Mesothelial cell of epicardium (in vitro differentiated cells): ENCODE measurements around the gene MAST1. TPM values are rescaled to one million over a fixed set of nuclear protein-coding genes. Genes with fewer than 3 reads are reported as not detected.
A peak's percentile ranks its signal among the peaks of the same experiment; 100 is the strongest.

ENCODE experiments used
- DNase-seq, 2 experiments: peaks; one replicate each; pipeline ENCODE4 v3.0.0; 2021; ENCODE audit warnings: low spot score in 2 of 2; ENCODE audit not compliant: unreplicated experiment in 2 of 2
- H3K27ac Mint-ChIP-seq: 2 replicates; pipeline ENCODE4 v1.8.0; 2021; ENCODE audit warnings: mixed read lengths
- H3K27me3 Mint-ChIP-seq: 2 replicates; pipeline ENCODE4 v1.8.0; 2021; ENCODE audit warnings: low read depth, mixed read lengths
- H3K36me3 Mint-ChIP-seq: 2 replicates; pipeline ENCODE4 v1.8.0; 2021; ENCODE audit warnings: mixed read lengths
- H3K4me1 Mint-ChIP-seq: 2 replicates; pipeline ENCODE4 v1.8.0; 2021; ENCODE audit warnings: mixed read lengths
- H3K4me3 Mint-ChIP-seq: 2 replicates; pipeline ENCODE4 v1.8.0; 2021; ENCODE audit warnings: mild to moderate bottlenecking, moderate library complexity, mixed read lengths
- H3K9me3 Mint-ChIP-seq: 2 replicates; pipeline ENCODE4 v1.8.0; 2021; ENCODE audit warnings: mixed read lengths
- total RNA-seq: library from RNA; stranded (reverse); gene quantifications from 3 replicates; pipeline ENCODE4 v1.2.1, GENCODE V29; 2021
- TF ChIP-seq, protein P1 (sequence below): fragments of 200-600 bp; sonication (generic); IDR thresholded peaks from one replicate; pipeline ENCODE4 v1.5.0; 2021; ENCODE audit warnings: antibody characterized with exemption; ENCODE audit not compliant: unreplicated experiment

MAST1 gene
- total RNA-seq, 1 donor from 2014 or later = 4.0 TPM

DNA sequence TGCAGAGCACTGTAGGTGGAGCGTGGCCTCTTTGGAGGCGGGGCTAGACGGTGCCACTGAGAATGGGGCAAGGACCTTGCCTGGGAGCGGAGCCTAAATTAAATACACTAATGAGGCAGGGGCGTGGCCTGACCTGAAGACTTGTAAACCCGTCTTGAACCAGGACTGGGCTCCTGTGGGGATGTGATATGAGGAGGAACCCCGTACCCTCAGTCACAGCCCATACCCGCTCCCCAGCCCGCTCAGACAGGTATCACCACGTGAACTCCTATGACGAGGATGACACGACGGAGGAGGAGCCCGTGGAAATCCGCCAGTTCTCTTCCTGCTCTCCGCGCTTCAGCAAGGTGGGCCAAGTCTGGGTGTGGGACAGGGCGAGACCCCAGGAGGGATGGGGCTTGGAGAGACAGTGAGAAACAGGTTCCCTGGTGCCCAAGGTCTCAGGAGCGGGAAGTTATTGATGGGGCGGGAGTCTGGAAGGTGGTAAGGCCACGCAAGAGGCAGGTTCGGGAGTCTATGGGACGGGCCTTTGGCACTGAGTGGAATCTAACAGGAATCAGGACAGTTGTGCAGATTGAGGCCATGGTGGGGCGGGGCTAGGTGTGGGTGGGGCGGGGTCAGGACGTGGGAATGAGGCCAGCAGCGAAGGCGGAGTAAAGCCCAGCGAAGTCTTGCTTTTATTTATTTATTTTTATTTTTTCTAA is 28.3 kb downstream of the MAST1 start:
- H3K4me1 Mint-ChIP-seq = peaks cover 7% of the 10 kb centered on the region
- no peak for DNase-seq
- no peak overlapping the region for H3K27ac Mint-ChIP-seq
- H3K36me3 Mint-ChIP-seq = no peaks in the 10 kb centered on the region
- no peaks in the 10 kb centered on the region for H3K9me3 Mint-ChIP-seq
- peak overlapping the region; percentile 48 for H3K4me3 Mint-ChIP-seq
- peaks cover 7% of the 10 kb centered on the region for H3K27me3 Mint-ChIP-seq
- TF ChIP-seq, protein P1, sequence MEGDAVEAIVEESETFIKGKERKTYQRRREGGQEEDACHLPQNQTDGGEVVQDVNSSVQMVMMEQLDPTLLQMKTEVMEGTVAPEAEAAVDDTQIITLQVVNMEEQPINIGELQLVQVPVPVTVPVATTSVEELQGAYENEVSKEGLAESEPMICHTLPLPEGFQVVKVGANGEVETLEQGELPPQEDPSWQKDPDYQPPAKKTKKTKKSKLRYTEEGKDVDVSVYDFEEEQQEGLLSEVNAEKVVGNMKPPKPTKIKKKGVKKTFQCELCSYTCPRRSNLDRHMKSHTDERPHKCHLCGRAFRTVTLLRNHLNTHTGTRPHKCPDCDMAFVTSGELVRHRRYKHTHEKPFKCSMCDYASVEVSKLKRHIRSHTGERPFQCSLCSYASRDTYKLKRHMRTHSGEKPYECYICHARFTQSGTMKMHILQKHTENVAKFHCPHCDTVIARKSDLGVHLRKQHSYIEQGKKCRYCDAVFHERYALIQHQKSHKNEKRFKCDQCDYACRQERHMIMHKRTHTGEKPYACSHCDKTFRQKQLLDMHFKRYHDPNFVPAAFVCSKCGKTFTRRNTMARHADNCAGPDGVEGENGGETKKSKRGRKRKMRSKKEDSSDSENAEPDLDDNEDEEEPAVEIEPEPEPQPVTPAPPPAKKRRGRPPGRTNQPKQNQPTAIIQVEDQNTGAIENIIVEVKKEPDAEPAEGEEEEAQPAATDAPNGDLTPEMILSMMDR = no peak

DNA sequence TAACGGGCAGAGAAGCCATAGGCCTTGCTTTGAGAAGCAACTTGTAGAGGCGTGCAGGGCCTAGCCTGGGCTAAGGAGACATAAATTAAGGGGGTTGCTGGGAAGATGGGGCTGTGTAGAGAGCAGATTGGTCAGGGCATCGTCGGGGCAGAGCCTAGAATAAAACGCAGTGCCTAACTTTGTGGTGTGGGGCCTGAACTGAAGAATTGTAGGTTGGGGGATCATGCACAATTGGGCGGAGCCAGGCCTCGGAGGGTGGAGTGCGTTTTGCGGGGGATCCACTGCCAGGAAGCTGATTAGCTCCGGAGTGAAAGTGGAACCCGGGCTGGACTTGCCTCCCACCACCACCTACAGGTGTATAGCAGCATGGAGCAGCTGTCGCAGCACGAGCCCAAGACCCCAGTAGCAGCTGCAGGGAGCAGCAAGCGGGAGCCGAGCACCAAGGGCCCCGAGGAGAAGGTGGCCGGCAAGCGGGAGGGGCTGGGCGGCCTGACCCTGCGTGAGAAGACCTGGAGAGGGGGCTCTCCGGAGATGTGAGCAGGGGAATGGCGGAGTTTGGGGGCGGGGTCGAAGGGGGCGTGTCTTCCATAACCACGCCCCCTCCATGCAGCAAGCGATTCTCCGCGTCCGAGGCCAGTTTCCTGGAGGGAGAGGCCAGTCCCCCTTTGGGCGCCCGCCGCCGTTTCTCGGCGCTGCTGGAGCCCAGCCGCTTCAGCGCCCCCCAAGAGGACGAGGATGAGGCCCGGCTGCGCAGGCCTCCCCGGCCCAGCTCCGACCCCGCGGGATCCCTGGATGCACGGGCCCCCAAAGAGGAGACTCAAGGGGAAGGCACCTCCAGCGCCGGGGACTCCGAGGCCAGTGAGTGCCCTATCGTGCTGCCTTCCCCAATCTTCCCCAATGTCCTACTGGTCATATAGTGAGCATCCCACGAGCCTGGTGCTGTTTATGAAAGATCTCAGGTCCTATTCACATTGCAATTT is 29.1 kb downstream of the MAST1 start:
- peaks cover 5% of the 10 kb centered on the region for H3K27me3 Mint-ChIP-seq
- H3K4me1 Mint-ChIP-seq = peaks cover 7% of the 10 kb centered on the region
- H3K4me3 Mint-ChIP-seq = peak overlapping the region; percentile 68
- TF ChIP-seq, protein P1 = no peak
- H3K36me3 Mint-ChIP-seq = peaks cover 7% of the 10 kb centered on the region
- peak; percentile 75 to 89 for DNase-seq
- H3K9me3 Mint-ChIP-seq = peaks cover 5% of the 10 kb centered on the region
- H3K27ac Mint-ChIP-seq = peak overlapping the region; percentile 70

DNA sequence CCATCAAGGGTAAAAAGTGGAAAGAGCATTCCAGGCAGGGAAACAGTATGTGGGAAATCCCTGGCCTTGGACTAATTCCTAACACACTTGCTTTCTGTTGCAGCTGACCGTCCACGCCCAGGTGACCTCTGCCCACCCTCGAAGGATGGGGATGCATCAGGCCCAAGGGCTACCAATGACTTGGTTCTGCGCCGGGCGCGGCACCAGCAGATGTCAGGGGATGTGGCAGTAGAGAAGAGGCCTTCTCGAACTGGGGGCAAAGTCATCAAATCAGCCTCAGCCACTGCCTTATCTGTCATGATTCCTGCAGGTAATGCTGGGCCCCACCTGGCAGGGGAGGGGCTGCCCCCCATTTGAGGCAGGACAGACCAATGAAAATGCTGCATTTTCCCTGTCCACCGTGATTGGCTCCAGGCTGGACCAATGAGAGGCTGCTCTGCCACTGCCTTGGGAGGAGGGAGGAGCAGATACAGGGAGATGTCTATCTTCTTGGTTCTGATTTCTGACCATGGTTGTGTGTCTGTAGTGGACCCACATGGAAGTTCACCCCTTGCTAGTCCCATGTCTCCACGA is 30.3 kb downstream of the MAST1 start:
- Mint-ChIP-seq H3K27ac (no peak overlapping the region), H3K4me3 (peak overlapping the region; percentile 5), H3K9me3 (peaks cover 5% of the 10 kb centered on the region), H3K27me3 (peaks cover under 1% of the 10 kb centered on the region), H3K4me1 (peaks cover 7% of the 10 kb centered on the region), H3K36me3 (peaks cover 15% of the 10 kb centered on the region)
- no peak for DNase-seq
- TF ChIP-seq, protein P1 = no peak

DNA sequence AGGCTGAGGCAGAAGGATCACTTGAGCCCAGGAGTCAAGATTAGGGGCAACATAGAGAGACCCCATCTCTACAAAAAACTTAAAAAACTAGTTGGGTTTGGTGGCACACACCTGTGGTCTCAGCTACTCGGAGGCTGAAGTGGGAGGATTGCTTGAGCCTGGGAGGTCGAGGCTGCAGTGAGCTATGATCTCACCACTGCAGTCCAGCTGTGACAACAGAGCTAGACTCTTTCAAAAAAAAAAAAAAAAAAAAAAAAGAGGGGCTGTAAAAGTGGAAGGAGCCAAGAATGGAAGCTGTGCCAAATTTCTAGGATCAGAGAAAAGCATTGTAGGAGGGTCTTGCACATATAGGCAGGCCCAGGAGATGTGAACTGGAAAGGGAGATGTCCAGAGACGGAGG is 33.4 kb downstream of the MAST1 start:
- H3K27me3 Mint-ChIP-seq = no peaks in the 10 kb centered on the region
- no peak overlapping the region for H3K4me3 Mint-ChIP-seq
- no peak overlapping the region for H3K27ac Mint-ChIP-seq
- peaks cover 4% of the 10 kb centered on the region for H3K4me1 Mint-ChIP-seq
- no peak for DNase-seq
- peaks cover 5% of the 10 kb centered on the region for H3K9me3 Mint-ChIP-seq
- peaks cover 21% of the 10 kb centered on the region for H3K36me3 Mint-ChIP-seq
- TF ChIP-seq, protein P1 = no peak

DNA sequence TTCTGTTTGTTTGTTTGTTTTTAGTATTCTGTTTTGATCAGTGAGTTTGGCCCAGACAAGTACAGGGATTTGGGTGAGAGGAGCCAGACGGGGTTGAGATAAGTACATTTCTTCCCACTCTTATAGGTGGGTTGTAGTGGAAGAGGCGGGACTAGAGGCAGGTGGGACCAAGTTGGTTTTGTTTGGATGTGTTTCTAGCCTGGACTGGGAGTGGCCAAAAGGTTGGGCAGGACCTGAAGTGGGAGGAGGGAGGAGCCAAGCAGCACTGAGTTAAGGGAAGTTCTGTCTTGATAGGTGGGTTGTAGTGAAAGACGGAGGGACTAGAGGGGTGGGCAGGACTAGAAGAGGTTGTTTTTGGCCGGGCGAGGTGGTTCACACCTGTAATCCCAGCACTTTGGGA is 33.9 kb downstream of the MAST1 start:
- H3K27ac Mint-ChIP-seq = no peak overlapping the region
- peaks cover 21% of the 10 kb centered on the region for H3K36me3 Mint-ChIP-seq

More for the DNA sequence above, 33.9 kb downstream of the MAST1 start:
- Mint-ChIP-seq H3K9me3 (peaks cover 5% of the 10 kb centered on the region), H3K4me3 (no peak overlapping the region), H3K27me3 (no peaks in the 10 kb centered on the region), H3K4me1 (peaks cover under 1% of the 10 kb centered on the region)
- TF ChIP-seq, protein P1 = no peak
- no peak for DNase-seq
